ENCODE results near the gene KNSTRN. TPM values are rescaled to one million over a fixed set of nuclear protein-coding genes. Genes with fewer than 3 reads are reported as not detected.

KNSTRN gene
- total and polyA plus RNA-seq, 2 donors, result 12.5 to 44.4 TPM

DNA sequence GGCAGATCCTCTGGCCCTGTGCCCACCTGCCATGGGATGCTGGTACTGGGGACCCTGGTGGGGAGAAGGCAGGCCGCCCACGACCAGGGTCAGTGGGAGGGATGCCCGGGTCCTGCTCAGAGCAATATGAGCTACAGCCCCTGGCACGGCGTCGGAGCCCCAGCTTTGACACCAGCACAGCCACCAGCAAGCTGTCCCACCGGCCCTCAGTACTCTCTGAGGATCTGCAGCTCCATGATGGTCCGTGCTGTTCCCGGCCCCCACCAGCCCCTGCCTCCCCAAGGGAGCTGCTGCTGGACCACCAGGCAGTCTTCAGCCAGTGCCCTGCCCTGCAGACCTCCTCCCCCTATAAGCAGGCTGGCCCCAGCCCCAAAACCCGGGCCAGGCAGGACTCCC, 13.0 kb upstream of the KNSTRN start:
- Histone ChIP-seq H3K4me1 (ENCODE audit: control insufficient read depth in 2 of 2, insufficient read depth in 2 of 2, low read length in 2 of 2) (peaks cover 5 to 27% of the 10 kb centered on the region in 2 donors), H3K27me3 (ENCODE audit: control insufficient read depth in 2 of 2, insufficient read depth in 1 of 2, low read length in 1 of 2) (peaks cover 0 to 14% of the 10 kb centered on the region in 2 donors), H3K4me3 (ENCODE audit: low read length in 2 of 2) (no peak overlapping the region), H3K36me3 (ENCODE audit: control insufficient read depth in 2 of 2, insufficient read depth in 2 of 2, low read length in 1 of 2) (no peaks in the 10 kb centered on the region), H3K27ac (ENCODE audit: low read depth in 1 of 2, low read length in 1 of 2) (no peak overlapping the region), H3K9me3 (ENCODE audit: control insufficient read depth in 2 of 2, insufficient read depth in 1 of 2, low read length in 1 of 2) (no peaks in the 10 kb centered on the region)
- DNase-seq (ENCODE audit: low read depth in 6 of 9, low spot score in 9 of 9), result no peak
- 96% methylated on average over 10 of the region's 10 CpGs for WGBS

DNA sequence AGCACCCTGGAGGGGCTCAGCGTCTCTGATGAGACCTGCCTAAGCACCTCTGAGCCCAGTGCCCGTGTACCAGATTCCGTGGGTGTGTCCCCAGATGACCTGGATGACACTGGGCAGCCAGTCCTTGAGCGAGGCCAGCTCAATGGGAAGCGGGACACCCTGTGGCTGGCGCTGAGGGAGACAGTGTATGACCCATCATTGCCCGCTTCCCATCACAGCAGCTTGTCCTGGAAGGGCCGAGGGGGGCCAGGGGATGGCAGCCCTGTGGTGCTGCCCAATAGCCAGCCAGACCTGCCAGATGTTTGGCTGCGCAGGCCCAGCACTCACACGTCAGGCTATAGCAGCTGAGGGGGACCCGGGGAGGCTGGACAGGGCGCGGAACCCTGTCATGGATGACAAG, 12.6 kb upstream of the KNSTRN start:
- no peak for DNase-seq (ENCODE audit: low read depth in 6 of 9, low spot score in 9 of 9)
- no peaks in the 10 kb centered on the region for H3K9me3 ChIP-seq (ENCODE audit: control insufficient read depth in 2 of 2, insufficient read depth in 1 of 2, low read length in 1 of 2)
- 98% methylated on average over 13 of the region's 13 CpGs for WGBS
- H3K4me1 ChIP-seq (ENCODE audit: control insufficient read depth in 2 of 2, insufficient read depth in 2 of 2, low read length in 2 of 2), result peaks cover 5 to 27% of the 10 kb centered on the region in 2 donors
- H3K27ac ChIP-seq (ENCODE audit: low read depth in 1 of 2, low read length in 1 of 2), result no peak overlapping the region
- no peaks in the 10 kb centered on the region for H3K36me3 ChIP-seq (ENCODE audit: control insufficient read depth in 2 of 2, insufficient read depth in 2 of 2, low read length in 1 of 2)
- H3K27me3 ChIP-seq (ENCODE audit: control insufficient read depth in 2 of 2, insufficient read depth in 1 of 2, low read length in 1 of 2), result peaks cover 0 to 14% of the 10 kb centered on the region in 2 donors
- H3K4me3 ChIP-seq (ENCODE audit: low read length in 2 of 2), result no peak overlapping the region

DNA sequence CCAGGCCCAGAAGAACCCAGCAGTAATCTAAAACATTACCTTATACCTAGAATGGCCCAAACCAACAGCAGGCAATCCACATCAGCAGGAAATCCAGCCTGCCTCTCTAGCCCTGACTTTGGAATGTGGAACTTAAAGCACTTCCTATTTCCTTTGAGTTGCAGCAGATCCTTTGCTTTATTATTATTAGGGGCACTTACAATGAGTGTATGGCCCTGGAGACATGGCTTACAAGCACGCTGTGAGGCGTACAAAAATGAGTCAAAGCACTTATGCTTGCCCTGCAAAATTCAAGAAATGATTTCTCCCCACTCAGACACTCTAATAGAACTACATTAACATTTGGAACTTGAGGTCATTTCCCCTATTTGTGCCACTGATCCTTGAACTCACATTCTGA, 9.5 kb upstream of the KNSTRN start:
- Histone ChIP-seq H3K9me3 (ENCODE audit: control insufficient read depth in 2 of 2, insufficient read depth in 1 of 2, low read length in 1 of 2) (no peaks in the 10 kb centered on the region), H3K4me3 (ENCODE audit: low read length in 2 of 2) (no peak overlapping the region), H3K36me3 (ENCODE audit: control insufficient read depth in 2 of 2, insufficient read depth in 2 of 2, low read length in 1 of 2) (no peaks in the 10 kb centered on the region), H3K4me1 (ENCODE audit: control insufficient read depth in 2 of 2, insufficient read depth in 2 of 2, low read length in 2 of 2) (peaks cover 0 to 5% of the 10 kb centered on the region in 2 donors), H3K27me3 (ENCODE audit: control insufficient read depth in 2 of 2, insufficient read depth in 1 of 2, low read length in 1 of 2) (peaks cover 0 to 14% of the 10 kb centered on the region in 2 donors), H3K27ac (ENCODE audit: low read depth in 1 of 2, low read length in 1 of 2) (no peak overlapping the region)
- no peak for DNase-seq (ENCODE audit: low read depth in 6 of 9, low spot score in 9 of 9)
- WGBS, result 75% methylated on average over 2 of the region's 2 CpGs

DNA sequence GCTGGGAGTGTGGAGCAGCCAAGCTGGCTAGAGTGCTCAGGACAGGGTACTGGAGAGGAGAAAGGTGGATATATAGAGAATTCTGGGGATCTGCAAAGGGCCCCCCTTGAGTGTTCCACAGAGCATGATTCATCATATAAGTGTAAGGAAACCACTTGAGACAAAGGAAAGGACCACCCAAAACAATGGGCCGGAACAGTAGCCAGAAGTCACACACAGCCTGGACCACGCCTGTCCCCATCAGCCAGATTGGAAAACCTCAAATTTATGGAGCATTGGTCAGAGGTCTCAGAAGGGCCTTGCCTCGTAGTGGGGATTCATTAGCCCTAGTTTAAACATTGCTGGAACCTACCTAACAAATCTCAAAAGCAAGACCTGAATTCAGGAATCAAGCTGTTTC, 4.9 kb upstream of the KNSTRN start:
- H3K9me3 ChIP-seq (ENCODE audit: control insufficient read depth in 2 of 2, insufficient read depth in 1 of 2, low read length in 1 of 2), result no peaks in the 10 kb centered on the region

DNA sequence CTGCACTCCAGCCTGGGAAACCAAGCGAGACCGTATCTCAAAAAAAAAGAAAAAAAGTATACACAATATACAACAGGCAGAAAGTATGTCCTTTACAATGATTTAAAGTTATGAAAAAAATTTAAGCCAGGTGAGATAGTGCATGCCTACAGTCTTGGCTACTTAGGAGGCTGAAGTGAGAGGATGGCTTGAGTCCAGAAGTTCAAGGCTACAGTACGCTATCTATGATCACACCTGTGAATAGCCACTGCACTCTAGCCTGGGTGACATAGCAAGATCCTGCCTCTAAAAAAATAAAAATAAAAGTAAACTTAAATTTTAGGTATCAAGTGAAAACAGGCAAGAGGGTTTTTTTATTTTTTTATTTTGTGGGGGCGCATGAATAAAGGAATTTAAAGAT, 3.1 kb upstream of the KNSTRN start:
- Histone ChIP-seq H3K27ac (ENCODE audit: low read depth in 1 of 2, low read length in 1 of 2) (no peak overlapping the region), H3K4me3 (ENCODE audit: low read length in 2 of 2) (no peak overlapping the region), H3K36me3 (ENCODE audit: control insufficient read depth in 2 of 2, insufficient read depth in 2 of 2, low read length in 1 of 2) (no peaks in the 10 kb centered on the region), H3K4me1 (ENCODE audit: control insufficient read depth in 2 of 2, insufficient read depth in 2 of 2, low read length in 2 of 2) (peaks cover 11 to 15% of the 10 kb centered on the region in 2 donors), H3K9me3 (ENCODE audit: control insufficient read depth in 2 of 2, insufficient read depth in 1 of 2, low read length in 1 of 2) (no peaks in the 10 kb centered on the region), H3K27me3 (ENCODE audit: control insufficient read depth in 2 of 2, insufficient read depth in 1 of 2, low read length in 1 of 2) (no peaks in the 10 kb centered on the region)
- 97% methylated on average over 4 of the region's 4 CpGs for WGBS
- no peak for DNase-seq (ENCODE audit: low read depth in 6 of 9, low spot score in 9 of 9)

More for the DNA sequence above, 4.9 kb upstream of the KNSTRN start:
- Histone ChIP-seq H3K27me3 (ENCODE audit: control insufficient read depth in 2 of 2, insufficient read depth in 1 of 2, low read length in 1 of 2) (no peaks in the 10 kb centered on the region), H3K4me1 (ENCODE audit: control insufficient read depth in 2 of 2, insufficient read depth in 2 of 2, low read length in 2 of 2) (peaks cover 2 to 4% of the 10 kb centered on the region in 2 donors), H3K4me3 (ENCODE audit: low read length in 2 of 2) (no peak overlapping the region), H3K36me3 (ENCODE audit: control insufficient read depth in 2 of 2, insufficient read depth in 2 of 2, low read length in 1 of 2) (no peaks in the 10 kb centered on the region), H3K27ac (ENCODE audit: low read depth in 1 of 2, low read length in 1 of 2) (no peak overlapping the region)
- no peak for DNase-seq (ENCODE audit: low read depth in 6 of 9, low spot score in 9 of 9)
- 95% methylated on average over 3 of the region's 3 CpGs for WGBS

DNA sequence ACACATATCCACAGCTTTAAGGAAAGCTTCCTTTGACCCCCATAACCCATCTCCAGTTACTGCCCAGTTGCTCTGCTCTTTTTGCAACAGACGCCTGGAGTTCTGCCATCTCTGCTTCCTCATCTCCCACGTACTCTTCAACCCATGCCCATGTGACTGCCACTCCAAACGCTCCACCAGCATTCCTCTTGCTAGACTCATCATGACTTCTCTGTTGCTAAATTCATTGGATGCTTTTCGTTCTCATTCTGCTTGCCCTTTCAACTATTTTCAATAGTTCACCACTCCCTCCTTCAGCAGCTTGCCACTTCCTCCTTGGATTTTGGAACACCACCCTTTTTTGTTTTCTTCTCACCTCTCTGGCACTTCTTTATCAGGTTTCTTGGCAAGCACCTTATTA, 2.7 kb upstream of the KNSTRN start:
- H3K27me3 ChIP-seq (ENCODE audit: control insufficient read depth in 2 of 2, insufficient read depth in 1 of 2, low read length in 1 of 2), result no peaks in the 10 kb centered on the region
- DNase-seq (ENCODE audit: low read depth in 6 of 9, low spot score in 9 of 9), result no peak
- no peaks in the 10 kb centered on the region for H3K36me3 ChIP-seq (ENCODE audit: control insufficient read depth in 2 of 2, insufficient read depth in 2 of 2, low read length in 1 of 2)
- no peak overlapping the region for H3K27ac ChIP-seq (ENCODE audit: low read depth in 1 of 2, low read length in 1 of 2)
- no peaks in the 10 kb centered on the region for H3K9me3 ChIP-seq (ENCODE audit: control insufficient read depth in 2 of 2, insufficient read depth in 1 of 2, low read length in 1 of 2)
- H3K4me3 ChIP-seq (ENCODE audit: low read length in 2 of 2), result no peak overlapping the region
- WGBS, result 70% methylated on average over 4 of the region's 4 CpGs
- peaks cover 11 to 17% of the 10 kb centered on the region in 2 donors for H3K4me1 ChIP-seq (ENCODE audit: control insufficient read depth in 2 of 2, insufficient read depth in 2 of 2, low read length in 2 of 2)

DNA sequence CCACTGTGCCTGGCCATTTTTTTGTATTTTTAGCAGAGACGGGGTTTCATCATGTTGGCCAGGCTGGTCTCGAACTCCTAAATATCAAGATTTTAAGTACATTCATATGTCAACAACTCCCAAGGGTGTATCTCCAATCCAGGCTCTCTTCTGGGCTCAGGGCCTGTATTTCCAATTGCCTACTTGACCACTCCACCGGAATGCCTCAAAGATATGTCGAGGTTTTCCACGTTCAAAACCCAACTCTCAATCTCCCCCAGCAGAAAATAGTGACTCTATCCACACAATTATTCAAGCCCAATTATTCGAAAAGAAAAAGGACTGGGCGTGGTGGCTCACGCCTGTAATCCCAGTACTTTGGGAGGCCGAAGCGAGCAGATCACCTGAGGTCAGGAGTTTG, 1.9 kb upstream of the KNSTRN start:
- Histone ChIP-seq H3K27ac (ENCODE audit: low read depth in 1 of 2, low read length in 1 of 2) (no peak overlapping the region), H3K36me3 (ENCODE audit: control insufficient read depth in 2 of 2, insufficient read depth in 2 of 2, low read length in 1 of 2) (peaks cover 0 to 7% of the 10 kb centered on the region in 2 donors), H3K27me3 (ENCODE audit: control insufficient read depth in 2 of 2, insufficient read depth in 1 of 2, low read length in 1 of 2) (no peaks in the 10 kb centered on the region), H3K9me3 (ENCODE audit: control insufficient read depth in 2 of 2, insufficient read depth in 1 of 2, low read length in 1 of 2) (no peaks in the 10 kb centered on the region), H3K4me1 (ENCODE audit: control insufficient read depth in 2 of 2, insufficient read depth in 2 of 2, low read length in 2 of 2) (peaks cover 11 to 17% of the 10 kb centered on the region in 2 donors), H3K4me3 (ENCODE audit: low read length in 2 of 2) (no peak overlapping the region)
- 99% methylated on average over 10 of the region's 10 CpGs for WGBS
- DNase-seq (ENCODE audit: low read depth in 6 of 9, low spot score in 9 of 9), result no peak

DNA sequence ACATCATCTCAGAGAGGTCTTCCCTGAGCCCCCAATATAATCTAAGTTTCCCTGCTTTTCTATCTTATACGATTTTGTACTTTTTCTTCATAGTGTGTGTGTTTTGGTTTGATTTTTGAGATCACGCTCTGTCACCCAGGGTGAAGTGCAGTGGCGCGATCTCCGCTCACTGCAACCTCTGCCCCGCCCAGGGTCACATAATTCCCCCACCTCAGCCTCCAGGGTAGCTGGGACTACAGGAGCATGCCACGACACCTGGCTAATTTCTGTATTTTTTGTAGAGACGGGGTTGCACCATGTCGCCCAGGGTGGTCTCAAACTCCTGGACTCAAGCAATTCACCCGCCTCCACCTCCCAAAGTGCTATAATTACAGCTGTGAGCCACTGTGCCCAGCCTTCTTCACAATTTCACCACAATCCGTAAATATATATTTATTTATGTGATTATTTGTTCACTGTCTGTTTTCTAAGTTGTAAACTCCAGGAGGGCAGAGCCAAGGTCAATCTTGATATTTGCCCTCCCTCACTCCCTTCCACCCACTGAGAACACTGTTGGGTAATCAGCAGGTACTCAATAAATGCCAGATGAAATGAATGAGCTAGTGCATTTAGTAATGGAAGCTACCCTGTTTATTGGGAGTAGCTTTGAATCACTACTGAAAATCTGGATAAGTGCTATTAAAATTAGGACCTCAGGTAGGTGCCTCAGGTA, 547 bp upstream of the KNSTRN start:
- WGBS, result 96% methylated on average over 11 of the region's 11 CpGs
- Histone ChIP-seq H3K27ac (ENCODE audit: low read depth in 1 of 2, low read length in 1 of 2) (no peak overlapping the region), H3K4me1 (ENCODE audit: control insufficient read depth in 2 of 2, insufficient read depth in 2 of 2, low read length in 2 of 2) (peaks cover 11 to 17% of the 10 kb centered on the region in 2 donors), H3K9me3 (ENCODE audit: control insufficient read depth in 2 of 2, insufficient read depth in 1 of 2, low read length in 1 of 2) (no peaks in the 10 kb centered on the region), H3K36me3 (ENCODE audit: control insufficient read depth in 2 of 2, insufficient read depth in 2 of 2, low read length in 1 of 2) (peaks cover 6 to 20% of the 10 kb centered on the region in 2 donors), H3K27me3 (ENCODE audit: control insufficient read depth in 2 of 2, insufficient read depth in 1 of 2, low read length in 1 of 2) (no peaks in the 10 kb centered on the region), H3K4me3 (ENCODE audit: low read length in 2 of 2) (no peak overlapping the region)
- no peak for DNase-seq (ENCODE audit: low read depth in 6 of 9, low spot score in 9 of 9)

DNA sequence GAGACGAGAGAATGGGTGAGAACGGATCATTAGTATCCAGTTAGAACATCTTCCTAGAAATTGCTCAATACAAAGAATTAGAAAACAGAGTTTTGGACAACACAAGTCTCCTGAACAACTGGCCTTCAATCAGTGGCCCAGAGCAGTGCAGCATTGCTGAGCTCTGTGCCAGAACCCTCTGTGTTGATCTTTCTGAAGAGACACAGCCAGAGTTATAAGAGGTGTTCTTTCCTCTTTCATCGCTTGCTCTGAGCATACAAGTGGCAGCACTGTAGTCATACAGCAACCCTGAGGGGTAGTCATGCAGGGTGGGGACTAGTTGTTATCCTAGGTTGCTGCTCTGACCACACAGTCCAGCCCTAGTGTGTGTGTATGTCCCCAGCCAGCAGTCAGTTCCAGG, 4.0 kb downstream of the KNSTRN start:
- DNase-seq (ENCODE audit: low read depth in 6 of 9, low spot score in 9 of 9), result no peak
- WGBS, result 98% methylated on average over 3 of the region's 3 CpGs
- H3K36me3 ChIP-seq (ENCODE audit: control insufficient read depth in 2 of 2, insufficient read depth in 2 of 2, low read length in 1 of 2), result peaks cover 31 to 56% of the 10 kb centered on the region in 2 donors
- peaks cover 11 to 17% of the 10 kb centered on the region in 2 donors for H3K4me1 ChIP-seq (ENCODE audit: control insufficient read depth in 2 of 2, insufficient read depth in 2 of 2, low read length in 2 of 2)
- H3K27me3 ChIP-seq (ENCODE audit: control insufficient read depth in 2 of 2, insufficient read depth in 1 of 2, low read length in 1 of 2), result no peaks in the 10 kb centered on the region
- H3K27ac ChIP-seq (ENCODE audit: low read depth in 1 of 2, low read length in 1 of 2), result no peak overlapping the region
- no peaks in the 10 kb centered on the region for H3K9me3 ChIP-seq (ENCODE audit: control insufficient read depth in 2 of 2, insufficient read depth in 1 of 2, low read length in 1 of 2)
- H3K4me3 ChIP-seq (ENCODE audit: low read length in 2 of 2), result no peak overlapping the region
